Mesenchymal stem cell (in vitro differentiated cells and primary cell): ENCODE results near the gene TST.
A peak's percentile ranks its signal among the peaks of the same experiment; 100 is the strongest.

Experiments used
- DNase-seq: peaks from one replicate; pipeline ENCODE4 v3.0.0-alpha.2; 2013
- H2AFZ ChIP-seq: one replicate; pipeline ENCODE4 v1.6.1; 2013; ENCODE audit warnings: low read depth, mild to moderate bottlenecking, control low read depth, inconsistent platforms, low read length, moderate library complexity
- H2AK5ac ChIP-seq: 2 replicates; pipeline ENCODE4 v1.6.1; 2013; ENCODE audit warnings: low read length, moderate library complexity, mild to moderate bottlenecking, inconsistent platforms; ENCODE audit not compliant: severe bottlenecking
- H2BK120ac ChIP-seq: one replicate; pipeline ENCODE4 v1.6.1; 2013; ENCODE audit warnings: low read depth, mild to moderate bottlenecking, inconsistent platforms, low read length, moderate library complexity
- H2BK12ac ChIP-seq, 2 experiments: one replicate each; pipeline ENCODE4 v1.6.1; 2013; ENCODE audit warnings: inconsistent platforms in 2 of 2, low read length in 2 of 2, mild to moderate bottlenecking in 2 of 2, moderate library complexity in 2 of 2, control low read depth in 1 of 2
- H2BK15ac ChIP-seq: one replicate; pipeline ENCODE4 v1.6.1; 2013; ENCODE audit warnings: mild to moderate bottlenecking, low read depth, inconsistent platforms; ENCODE audit not compliant: poor library complexity, severe bottlenecking
- H2BK5ac ChIP-seq: 2 replicates; pipeline ENCODE4 v1.6.1; 2013; ENCODE audit warnings: low read depth, mild to moderate bottlenecking, low read length, control low read depth, inconsistent platforms; ENCODE audit not compliant: poor library complexity, severe bottlenecking
- H3K14ac ChIP-seq, 2 experiments: one replicate each; pipeline ENCODE4 v1.6.1; 2013; ENCODE audit warnings: inconsistent platforms in 2 of 2, low read length in 2 of 2, control low read depth in 1 of 2, mild to moderate bottlenecking in 1 of 2, moderate library complexity in 1 of 2
- H3K18ac ChIP-seq, 2 experiments: one replicate each; pipeline ENCODE4 v1.6.1; 2013; ENCODE audit warnings: inconsistent platforms in 2 of 2, low read length in 2 of 2, control low read depth in 1 of 2, low read depth in 1 of 2, mild to moderate bottlenecking in 1 of 2
- H3K23ac ChIP-seq, 2 experiments: one replicate each; pipeline ENCODE4 v1.6.1; 2013; ENCODE audit warnings: inconsistent platforms in 2 of 2, low read length in 2 of 2, mild to moderate bottlenecking in 2 of 2, moderate library complexity in 2 of 2, control low read depth in 1 of 2
- H3K27ac ChIP-seq: 2 replicates; pipeline ENCODE4 v1.5.1; 2013; ENCODE audit warnings: mild to moderate bottlenecking, moderate library complexity, low read length, control low read depth, inconsistent platforms; ENCODE audit not compliant: poor library complexity, severe bottlenecking
- H3K27me3 ChIP-seq, 2 experiments: 2 replicates each; pipeline versions ENCODE4 v1.6.1 to v1.7.0; 2013; ENCODE audit warnings: low read length in 2 of 2, mild to moderate bottlenecking in 2 of 2, moderate library complexity in 2 of 2, control low read depth in 1 of 2, inconsistent platforms in 1 of 2; ENCODE audit not compliant: control insufficient read depth in 1 of 2, insufficient read depth in 1 of 2
- H3K36me3 ChIP-seq, 2 experiments: 2 replicates each; pipeline versions ENCODE4 v1.6.1 to v1.7.0; 2013; ENCODE audit warnings: low read length in 2 of 2, control low read depth in 1 of 2, inconsistent platforms in 1 of 2, low read depth in 1 of 2, mild to moderate bottlenecking in 1 of 2; ENCODE audit not compliant: insufficient read depth in 2 of 2, control insufficient read depth in 1 of 2
- H3K4ac ChIP-seq, 2 experiments: one replicate each; pipeline ENCODE4 v1.6.1; 2013; ENCODE audit warnings: inconsistent platforms in 2 of 2, low read length in 2 of 2, mild to moderate bottlenecking in 2 of 2, moderate library complexity in 2 of 2, control low read depth in 1 of 2, low read depth in 1 of 2
- H3K4me1 ChIP-seq: 2 replicates; pipeline ENCODE4 v1.6.1; 2013; ENCODE audit warnings: low read depth, low read length, control low read depth; ENCODE audit not compliant: control insufficient read depth, insufficient read depth
- H3K4me2 ChIP-seq: 2 replicates; pipeline ENCODE4 v1.6.1; 2013; ENCODE audit warnings: low read length, mild to moderate bottlenecking, inconsistent platforms; ENCODE audit not compliant: poor library complexity, severe bottlenecking
- H3K4me3 ChIP-seq, 2 experiments: 2 replicates each; pipeline versions ENCODE4 v1.5.1 to v1.7.0; 2013; ENCODE audit warnings: low read length in 2 of 2, mild to moderate bottlenecking in 2 of 2, control low read depth in 1 of 2, low read depth in 1 of 2; ENCODE audit not compliant: insufficient read depth in 1 of 2
- H3K79me1 ChIP-seq: replicated peaks from 2 replicates; pipeline ENCODE4 v1.6.1; 2013; ENCODE audit warnings: mild to moderate bottlenecking, control low read depth, low read length, inconsistent platforms; ENCODE audit not compliant: poor library complexity, severe bottlenecking
- H3K9ac ChIP-seq: 2 replicates; pipeline ENCODE4 v1.7.0; 2013; ENCODE audit warnings: mild to moderate bottlenecking, low read length, moderate library complexity
- H3K9me3 ChIP-seq: 2 replicates; pipeline ENCODE4 v1.7.0; 2013; ENCODE audit warnings: mild to moderate bottlenecking, low read length; ENCODE audit not compliant: control insufficient read depth
- H4K8ac ChIP-seq: one replicate; pipeline ENCODE4 v1.6.1; 2013; ENCODE audit warnings: inconsistent platforms, mild to moderate bottlenecking, low read length, moderate library complexity
- H4K91ac ChIP-seq: one replicate; pipeline ENCODE4 v1.6.1; 2013; ENCODE audit warnings: mild to moderate bottlenecking, low read length, inconsistent platforms
- WGBS: methylation state at CpG from one replicate; pipeline ENCODE4 v1.1.7; 2013; ENCODE audit warnings: mixed read lengths; 5-methylcytosine and 5-hydroxymethylcytosine counted together

TST gene

GRCh38 chr22:37039466-37039865 lies 20.2 kb upstream of the TST start:
- Histone ChIP-seq H2AFZ (no peak overlapping the region), H3K23ac (no peak overlapping the region), H2BK12ac (no peak overlapping the region), H3K14ac (no peak overlapping the region), H3K79me1 (no peaks in the 10 kb centered on the region), H4K91ac (no peak overlapping the region), H3K27ac (no peak overlapping the region), H3K4me1 (peaks cover 8% of the 10 kb centered on the region), H2BK5ac (no peak overlapping the region), H3K4me3 (no peak overlapping the region), H3K27me3 (peaks cover 10 to 35% of the 10 kb centered on the region in 2 experiments), H3K4ac (no peak overlapping the region), H2AK5ac (no peak overlapping the region), H3K4me2 (no peak overlapping the region), H2BK15ac (no peak overlapping the region), H2BK120ac (no peak overlapping the region), H3K18ac (no peak overlapping the region), H3K36me3 (no peaks in the 10 kb centered on the region), H3K9ac (no peak overlapping the region), H3K9me3 (no peaks in the 10 kb centered on the region), H4K8ac (no peak overlapping the region)
- no peak for DNase-seq
- WGBS = 90% methylated on average over 2 of the region's 2 CpGs

- peaks cover 14% of the 10 kb centered on the region for H3K4me1 ChIP-seq
- H3K27ac ChIP-seq = no peak overlapping the region
- H3K9me3 ChIP-seq = no peaks in the 10 kb centered on the region
Observed at GRCh38 chr22:37037669-37038068, 18.4 kb upstream of the TST start.

GRCh38 chr22:37036655-37037377 lies 17.6 kb upstream of the TST start:
- no peak overlapping the region for H3K27ac ChIP-seq
- no peak overlapping the region for H3K14ac ChIP-seq
- H3K23ac ChIP-seq = no peak overlapping the region
- H3K36me3 ChIP-seq = no peaks in the 10 kb centered on the region
- no peak overlapping the region for H2AFZ ChIP-seq
- H4K8ac ChIP-seq = no peak overlapping the region
- no peaks in the 10 kb centered on the region for H3K79me1 ChIP-seq
- H3K18ac ChIP-seq = no peak overlapping the region
- H2BK120ac ChIP-seq = no peak overlapping the region
- no peak overlapping the region for H2AK5ac ChIP-seq
- H2BK5ac ChIP-seq = no peak overlapping the region
- no peak overlapping the region for H2BK12ac ChIP-seq
- H3K4me1 ChIP-seq = peaks cover 19% of the 10 kb centered on the region
- H3K4ac ChIP-seq = no peak overlapping the region
- no peak overlapping the region for H3K4me3 ChIP-seq
- H4K91ac ChIP-seq = no peak overlapping the region
- H3K9ac ChIP-seq = no peak overlapping the region
- H3K9me3 ChIP-seq = no peaks in the 10 kb centered on the region
- H3K4me2 ChIP-seq = no peak overlapping the region
- H2BK15ac ChIP-seq = no peak overlapping the region
- no peak for DNase-seq
- peaks cover 5 to 29% of the 10 kb centered on the region in 2 experiments for H3K27me3 ChIP-seq
- 88% methylated on average over 11 of the region's 11 CpGs for WGBS

More at GRCh38 chr22:37037669-37038068, 18.4 kb upstream of the TST start:
- no peak overlapping the region for H3K23ac ChIP-seq
- no peak overlapping the region for H3K4ac ChIP-seq
- H3K9ac ChIP-seq = no peak overlapping the region
- no peak overlapping the region for H2BK12ac ChIP-seq
- WGBS = 73% methylated on average over 14 of the region's 14 CpGs
- H2BK15ac ChIP-seq = peak overlapping the region; percentile 8
- no peaks in the 10 kb centered on the region for H3K36me3 ChIP-seq
- H3K18ac ChIP-seq = no peak overlapping the region
- no peak overlapping the region for H2AFZ ChIP-seq
- no peak overlapping the region for H3K4me2 ChIP-seq
- DNase-seq = no peak
- no peak overlapping the region for H3K4me3 ChIP-seq
- H2BK120ac ChIP-seq = no peak overlapping the region
- H2AK5ac ChIP-seq = no peak overlapping the region
- no peak overlapping the region for H4K91ac ChIP-seq
- no peak overlapping the region for H3K14ac ChIP-seq
- no peak overlapping the region for H2BK5ac ChIP-seq
- no peak overlapping the region for H4K8ac ChIP-seq
- no peaks in the 10 kb centered on the region for H3K79me1 ChIP-seq
- peaks cover 5 to 29% of the 10 kb centered on the region in 2 experiments for H3K27me3 ChIP-seq

GRCh38 chr22:37033605-37034430 lies 14.6 kb upstream of the TST start:
- 90% methylated on average over 22 of the region's 23 CpGs for WGBS
- no peak overlapping the region for H3K4me3 ChIP-seq

More at GRCh38 chr22:37033605-37034430, 14.6 kb upstream of the TST start:
- Histone ChIP-seq H3K27me3 (peaks cover 5 to 29% of the 10 kb centered on the region in 2 experiments), H3K9me3 (no peaks in the 10 kb centered on the region), H3K27ac (no peak overlapping the region), H2BK15ac (no peak overlapping the region), H3K14ac (no peak overlapping the region), H2BK12ac (peak overlapping the region in 1 of 2 experiments; percentile 18), H2AK5ac (peak overlapping the region; percentile 97), H3K23ac (no peak overlapping the region), H2BK5ac (no peak overlapping the region), H3K4me2 (no peak overlapping the region), H3K79me1 (peaks cover 9% of the 10 kb centered on the region), H4K91ac (no peak overlapping the region), H2BK120ac (no peak overlapping the region), H4K8ac (peak overlapping the region; percentile 40), H3K4me1 (peaks cover 28% of the 10 kb centered on the region), H3K9ac (no peak overlapping the region), H2AFZ (no peak overlapping the region), H3K18ac (no peak overlapping the region), H3K36me3 (peaks cover 12 to 21% of the 10 kb centered on the region in 2 experiments), H3K4ac (no peak overlapping the region)
- DNase-seq = no peak
